HCT116 (cell line): ENCODE measurements around the gene SWAP70. TPM values are rescaled to one million over a fixed set of nuclear protein-coding genes. Genes with fewer than 3 reads are reported as not detected.

Experiments used
- ATAC-seq: fragments of 200-7000 bp; cut with Tn5 transposase; 2 replicates; pipeline ENCODE4 v1.9.1; 2020; ENCODE audit warnings: mild to moderate bottlenecking, moderate library complexity
- BruUV-seq: library from RNA; stranded (reverse); fragments of 400-500 nt; replicated peaks from 2 replicates; lab custom pipeline; 2021; lab: Mats Ljungman, UMichigan
- CTCF ChIA-PET: fragments of 300-600 bp; sonication (Branson Sonifier 250); formaldehyde crosslinking; loops from one replicate; lab custom pipeline; 2021; ENCODE audit warnings: antibody characterized with exemption; lab: Charles Lee
- POLR2A ChIA-PET: fragments of 300-600, 350-600 bp; sonication (Branson Sonifier 250); formaldehyde crosslinking; loops from one replicate; lab custom pipeline; 2021; ENCODE audit warnings: antibody characterized with exemption; lab: Charles Lee
- RAD21 ChIA-PET, 2 experiments: fragments of 300-600 bp; sonication (Branson Sonifier 250); formaldehyde crosslinking; loops; one replicate each; lab custom pipeline; 2023; ENCODE audit warnings: low total read pairs in 2 of 2; ENCODE audit not compliant: uncharacterized antibody in 2 of 2, unreplicated experiment in 2 of 2, low non-redundant PET in 1 of 2; lab: Charles Lee
- DNase-seq: peaks from one replicate; pipeline ENCODE4 v3.0.0-alpha.2; 2010; ENCODE audit warnings: low read depth, low spot score
- H2AFZ ChIP-seq: fragments of 200-600 bp; shearing (Covaris generic), sonication (generic); 2 replicates; pipeline ENCODE4 v1.6.1; 2017; ENCODE audit warnings: low read depth, mixed run types, mixed read lengths, antibody characterized with exemption, low read length; ENCODE audit not compliant: poor library complexity, severe bottlenecking
- H3K27ac ChIP-seq: 2 replicates; pipeline ENCODE4 v1.5.1; 2012; ENCODE audit warnings: low read depth, low read length
- H3K27me3 ChIP-seq: fragments of 200-600 bp; sonication (generic); 2 replicates; pipeline ENCODE4 v1.6.1; 2016; ENCODE audit warnings: mixed run types, low read length, mixed read lengths; ENCODE audit not compliant: insufficient read depth
- H3K36me3 ChIP-seq, 2 experiments: fragments of 200-500 bp in 1 of 2; fragments of 200-600 bp in 1 of 2; sonication (Bioruptor generic) in 1 of 2; sonication (generic) in 1 of 2; 2 replicates each; pipeline versions ENCODE4 v1.5.1 to v1.6.1; 2014 to 2016; ENCODE audit warnings: low read length in 2 of 2, inconsistent platforms in 1 of 2, mixed read lengths in 1 of 2, mixed run types in 1 of 2; ENCODE audit not compliant: insufficient read depth in 2 of 2, control insufficient read depth in 1 of 2
- H3K4me1 ChIP-seq, 2 experiments: fragments of 200-600 bp in 1 of 2; sonication (generic) in 1 of 2; 2 replicates each; pipeline versions ENCODE4 v1.5.1 to v1.6.1; 2012 to 2017; ENCODE audit warnings: low read length in 2 of 2, inconsistent platforms in 1 of 2, mild to moderate bottlenecking in 1 of 2, mixed read lengths in 1 of 2, mixed run types in 1 of 2, moderate library complexity in 1 of 2; ENCODE audit not compliant: insufficient read depth in 2 of 2, control insufficient read depth in 1 of 2
- H3K4me2 ChIP-seq: fragments of 200-600 bp; sonication (generic); 2 replicates; pipeline ENCODE4 v1.6.1; 2017; ENCODE audit warnings: mixed run types, low read length, mixed read lengths
- H3K4me3 ChIP-seq, 2 experiments: fragments of 200-600 bp in 1 of 2; sonication (generic) in 1 of 2; replicated peaks in 1 of 2; 2 replicates each; pipeline ENCODE4 v1.5.1; 2011 to 2016; ENCODE audit warnings: low read length in 2 of 2, control low read depth in 1 of 2, low read depth in 1 of 2, mild to moderate bottlenecking in 1 of 2, mixed read lengths in 1 of 2, mixed run types in 1 of 2
- H3K79me2 ChIP-seq: fragments of 200-600 bp; sonication (generic); 2 replicates; pipeline ENCODE4 v1.6.1; 2017; ENCODE audit warnings: mild to moderate bottlenecking, mixed run types, low read length, moderate library complexity, mixed read lengths; ENCODE audit not compliant: insufficient read depth
- H3K9ac ChIP-seq: fragments of 200-600 bp; sonication (generic); 2 replicates; pipeline ENCODE4 v1.6.1; 2016; ENCODE audit warnings: low read length, mixed read lengths
- H3K9me2 ChIP-seq: fragments of 200-600 bp; sonication (generic), shearing (Covaris generic); 2 replicates; pipeline ENCODE4 v1.6.1; 2017; ENCODE audit warnings: mixed run types, mild to moderate bottlenecking, moderate library complexity; ENCODE audit not compliant: insufficient read depth
- H3K9me3 ChIP-seq, 2 experiments: fragments of 200-500 bp in 1 of 2; fragments of 200-600 bp in 1 of 2; sonication (Bioruptor generic) in 1 of 2; sonication (generic) in 1 of 2; 2 replicates each; pipeline ENCODE4 v1.6.1; 2014 to 2017; ENCODE audit warnings: low read length in 2 of 2, mixed read lengths in 2 of 2, inconsistent platforms in 1 of 2, low read depth in 1 of 2, mild to moderate bottlenecking in 1 of 2, mixed run types in 1 of 2, moderate library complexity in 1 of 2; ENCODE audit not compliant: control insufficient read depth in 1 of 2, insufficient read depth in 1 of 2
- H4K20me1 ChIP-seq: fragments of 200-600 bp; sonication (generic), shearing (Covaris generic); 2 replicates; pipeline ENCODE4 v1.6.1; 2017; ENCODE audit warnings: mixed run types, mild to moderate bottlenecking, moderate library complexity; ENCODE audit not compliant: insufficient read depth
- ATF3 ChIP-seq: IDR thresholded peaks from 2 replicates; pipeline ENCODE4 v1.6.1; 2012
- CBX3 ChIP-seq: IDR thresholded peaks from 2 replicates; pipeline ENCODE4 v1.6.1; 2012; ENCODE audit warnings: low read depth
- CEBPB ChIP-seq: IDR thresholded peaks from 2 replicates; pipeline ENCODE4 v1.6.1; 2012; ENCODE audit warnings: low read depth
- CTCF ChIP-seq, 3 experiments: fragments of 200-600 bp in 1 of 3; sonication (generic) in 1 of 3; IDR thresholded peaks in 2 of 3; conservative IDR thresholded peaks in 1 of 3; 2 replicates each; pipeline ENCODE4 v1.5.1; 2012 to 2017; ENCODE audit warnings: low read depth in 2 of 3, low read length in 2 of 3, antibody characterized with exemption in 1 of 3, borderline replicate concordance in 1 of 3, control low read depth in 1 of 3, mild to moderate bottlenecking in 1 of 3, mixed read lengths in 1 of 3, mixed run types in 1 of 3, moderate library complexity in 1 of 3; ENCODE audit not compliant: insufficient read depth in 1 of 3
- EGR1 ChIP-seq: IDR thresholded peaks from 2 replicates; pipeline ENCODE4 v1.6.1; 2012; ENCODE audit warnings: low read depth
- ELF1 ChIP-seq: IDR thresholded peaks from 2 replicates; pipeline ENCODE4 v1.6.1; 2012; ENCODE audit warnings: low read depth, borderline replicate concordance
- EZH2 ChIP-seq: fragments of 200-600 bp; sonication (generic); IDR thresholded peaks from 2 replicates; pipeline ENCODE4 v1.6.1; 2017; ENCODE audit warnings: antibody characterized with exemption, mixed run types
- EZH2phosphoT487 ChIP-seq: fragments of 200-600 bp; IDR thresholded peaks from 2 replicates; pipeline ENCODE4 v1.6.1; 2018; ENCODE audit warnings: antibody characterized with exemption, borderline replicate concordance
- FOSL1 ChIP-seq: IDR thresholded peaks from 2 replicates; pipeline ENCODE4 v1.6.1; 2012; ENCODE audit warnings: low read depth
- POLR2A ChIP-seq: IDR thresholded peaks from 2 replicates; pipeline ENCODE4 v1.7.0; 2011; ENCODE audit warnings: borderline replicate concordance; ENCODE audit not compliant: insufficient read depth, insufficient read length; ENCODE audit errors: extremely low read depth
- POLR2AphosphoS5 ChIP-seq: IDR thresholded peaks from 2 replicates; pipeline ENCODE4 v1.6.1; 2011; ENCODE audit warnings: mild to moderate bottlenecking, low read depth, low read length, moderate library complexity
- RAD21 ChIP-seq: IDR thresholded peaks from 2 replicates; pipeline ENCODE4 v1.6.1; 2012; ENCODE audit warnings: low read depth, mild to moderate bottlenecking
- SIN3A ChIP-seq: IDR thresholded peaks from 2 replicates; pipeline ENCODE4 v1.6.1; 2012; ENCODE audit warnings: low read depth
- SP1 ChIP-seq: IDR thresholded peaks from 2 replicates; pipeline ENCODE4 v1.6.1; 2012; ENCODE audit warnings: low read depth
- SRF ChIP-seq: IDR thresholded peaks from 2 replicates; pipeline ENCODE4 v1.6.1; 2012; ENCODE audit warnings: low read depth
- TCF7L2 ChIP-seq: IDR thresholded peaks from 2 replicates; pipeline ENCODE4 v1.7.0; 2011; ENCODE audit warnings: borderline replicate concordance, inconsistent platforms; ENCODE audit not compliant: insufficient read depth, insufficient read length; ENCODE audit errors: extremely low read depth
- ZBTB33 ChIP-seq: IDR thresholded peaks from 2 replicates; pipeline ENCODE4 v1.6.1; 2011; ENCODE audit warnings: mild to moderate bottlenecking, low read length, moderate library complexity; ENCODE audit not compliant: insufficient replicate concordance; ENCODE audit errors: extremely low read depth
- ZFX ChIP-seq: fragments of 450-650 bp; IDR thresholded peaks from 2 replicates; pipeline ENCODE4 v1.6.1; 2017
- ZNF274 ChIP-seq: fragments of 200-500 bp; sonication (Bioruptor generic); IDR thresholded peaks from 2 replicates; pipeline ENCODE4 v1.6.1; 2014; ENCODE audit warnings: mild to moderate bottlenecking, low read depth, low read length, inconsistent platforms
- intact Hi-C: fragments of 100-400 bp; cut with micrococcal nuclease; formaldehyde crosslinking; loops from 2 replicates; pipeline ENCODE4 v1.10.0; 2022
- total RNA-seq: library from RNA; stranded (reverse); gene quantifications from one replicate; pipeline ENCODE4 v1.2.1, GENCODE V29; 2021; ENCODE audit not compliant: unreplicated experiment
- TF ChIP-seq, protein P1 (sequence below): IDR thresholded peaks from 2 replicates; pipeline ENCODE4 v1.6.1; 2012; ENCODE audit warnings: low read depth

The SWAP70 gene
- total RNA-seq, 1 experiment from 2014 or later: 20.6 TPM

GRCh38 chr11:9738116-9738515 lies 74.2 kb downstream of the SWAP70 start:
- H3K4me1 ChIP-seq: no peaks in the 10 kb centered on the region
- CTCF ChIA-PET: interaction anchor here (1.3 kb wide), 1 partner anchor 10 kb away, joined by 3 read pairs; no protein-coding TSS in a partner anchor
- no peaks in the 10 kb centered on the region for H3K9me3 ChIP-seq
- H3K27me3 ChIP-seq: no peaks in the 10 kb centered on the region
- intact Hi-C loops: no loop called here
- peaks cover 2 to 11% of the 10 kb centered on the region in 2 experiments; a peak in 1 of 4 replicates for H3K36me3 ChIP-seq
- H3K9ac ChIP-seq: no peak overlapping the region
- no peak overlapping the region for H3K27ac ChIP-seq
- DNase-seq (no peak), ATAC-seq (no peak)
- no peak for TF ChIP-seq EZH2
- no peak for TF ChIP-seq ELF1
- TF ChIP-seq ZFX: no peak
- no peak for TF ChIP-seq EZH2phosphoT487
- no peak for TF ChIP-seq ZNF274
- TF ChIP-seq, protein P1, sequence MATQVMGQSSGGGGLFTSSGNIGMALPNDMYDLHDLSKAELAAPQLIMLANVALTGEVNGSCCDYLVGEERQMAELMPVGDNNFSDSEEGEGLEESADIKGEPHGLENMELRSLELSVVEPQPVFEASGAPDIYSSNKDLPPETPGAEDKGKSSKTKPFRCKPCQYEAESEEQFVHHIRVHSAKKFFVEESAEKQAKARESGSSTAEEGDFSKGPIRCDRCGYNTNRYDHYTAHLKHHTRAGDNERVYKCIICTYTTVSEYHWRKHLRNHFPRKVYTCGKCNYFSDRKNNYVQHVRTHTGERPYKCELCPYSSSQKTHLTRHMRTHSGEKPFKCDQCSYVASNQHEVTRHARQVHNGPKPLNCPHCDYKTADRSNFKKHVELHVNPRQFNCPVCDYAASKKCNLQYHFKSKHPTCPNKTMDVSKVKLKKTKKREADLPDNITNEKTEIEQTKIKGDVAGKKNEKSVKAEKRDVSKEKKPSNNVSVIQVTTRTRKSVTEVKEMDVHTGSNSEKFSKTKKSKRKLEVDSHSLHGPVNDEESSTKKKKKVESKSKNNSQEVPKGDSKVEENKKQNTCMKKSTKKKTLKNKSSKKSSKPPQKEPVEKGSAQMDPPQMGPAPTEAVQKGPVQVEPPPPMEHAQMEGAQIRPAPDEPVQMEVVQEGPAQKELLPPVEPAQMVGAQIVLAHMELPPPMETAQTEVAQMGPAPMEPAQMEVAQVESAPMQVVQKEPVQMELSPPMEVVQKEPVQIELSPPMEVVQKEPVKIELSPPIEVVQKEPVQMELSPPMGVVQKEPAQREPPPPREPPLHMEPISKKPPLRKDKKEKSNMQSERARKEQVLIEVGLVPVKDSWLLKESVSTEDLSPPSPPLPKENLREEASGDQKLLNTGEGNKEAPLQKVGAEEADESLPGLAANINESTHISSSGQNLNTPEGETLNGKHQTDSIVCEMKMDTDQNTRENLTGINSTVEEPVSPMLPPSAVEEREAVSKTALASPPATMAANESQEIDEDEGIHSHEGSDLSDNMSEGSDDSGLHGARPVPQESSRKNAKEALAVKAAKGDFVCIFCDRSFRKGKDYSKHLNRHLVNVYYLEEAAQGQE: no peak
- TF ChIP-seq ATF3: no peak
- no peak for TF ChIP-seq SIN3A
- no peak for TF ChIP-seq TCF7L2
- TF ChIP-seq ZBTB33: no peak
- TF ChIP-seq EGR1: no peak
- TF ChIP-seq CTCF (IDR thresholded peaks at IDR 0.05 in 2 of 3, conservative IDR thresholded peaks at IDR 0.05 in 1 of 3; ENCODE audit: borderline replicate concordance in 1 of 3, insufficient read depth in 1 of 3, low read depth in 2 of 3, low read length in 2 of 3): no peak
- no peak for TF ChIP-seq SRF
- TF ChIP-seq POLR2A: no peak
- no peak for TF ChIP-seq RAD21
- TF ChIP-seq CEBPB: no peak
- no peak for TF ChIP-seq CBX3
- TF ChIP-seq FOSL1: no peak
- TF ChIP-seq POLR2AphosphoS5: no peak
- no peak for TF ChIP-seq SP1
- POLR2A ChIA-PET: no interaction called here
- H4K20me1 ChIP-seq: no peaks in the 10 kb centered on the region
- no peak overlapping the region for H3K4me2 ChIP-seq
- RAD21 ChIA-PET: no interaction called here
- H3K79me2 ChIP-seq: no peaks in the 10 kb centered on the region
- no peak overlapping the region for H3K4me3 ChIP-seq
- no peaks in the 10 kb centered on the region for H3K9me2 ChIP-seq
- no TSS peak for BruUV-seq
- H2AFZ ChIP-seq: no peak overlapping the region
